Measurements from ENCODE around the gene SUSD3.

SUSD3 gene

DNA sequence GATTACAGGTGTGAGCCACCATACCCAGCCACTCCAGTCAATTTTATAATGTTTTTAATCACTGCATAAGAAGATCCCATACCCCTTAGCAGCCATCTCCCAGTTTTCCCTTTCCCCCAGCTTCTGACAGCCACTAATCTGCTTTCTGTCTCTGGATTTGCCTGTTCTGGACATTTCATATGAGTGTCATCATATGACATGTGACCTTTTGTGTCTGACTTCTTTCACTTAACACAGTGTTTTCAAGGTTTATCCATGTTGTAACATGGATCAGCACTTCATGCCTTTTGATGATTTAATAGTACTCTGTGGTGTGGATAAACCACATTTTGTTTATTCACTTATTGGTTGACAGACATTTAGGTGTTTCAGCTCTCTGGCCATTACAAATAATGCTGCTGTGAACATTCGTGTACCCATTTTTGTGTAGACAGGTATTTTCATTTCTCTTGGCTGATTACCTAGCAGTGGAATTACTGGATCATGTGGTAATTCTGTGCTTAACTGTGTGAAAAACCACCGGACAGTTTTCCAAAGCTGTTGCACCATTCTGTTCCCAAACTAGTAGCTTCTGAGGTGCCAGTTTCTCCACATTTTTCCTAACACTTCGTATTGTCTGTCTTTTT, 8.6 kb downstream of the SUSD3 start:
- TF ChIP-seq GABPA (IDR thresholded peaks at IDR 0.05; ENCODE audit: low read depth) (no peak), POLR2AphosphoS5 (IDR thresholded peaks at IDR 0.05; ENCODE audit: low read depth) (no peak)
- TF ChIP-seq, protein P1, sequence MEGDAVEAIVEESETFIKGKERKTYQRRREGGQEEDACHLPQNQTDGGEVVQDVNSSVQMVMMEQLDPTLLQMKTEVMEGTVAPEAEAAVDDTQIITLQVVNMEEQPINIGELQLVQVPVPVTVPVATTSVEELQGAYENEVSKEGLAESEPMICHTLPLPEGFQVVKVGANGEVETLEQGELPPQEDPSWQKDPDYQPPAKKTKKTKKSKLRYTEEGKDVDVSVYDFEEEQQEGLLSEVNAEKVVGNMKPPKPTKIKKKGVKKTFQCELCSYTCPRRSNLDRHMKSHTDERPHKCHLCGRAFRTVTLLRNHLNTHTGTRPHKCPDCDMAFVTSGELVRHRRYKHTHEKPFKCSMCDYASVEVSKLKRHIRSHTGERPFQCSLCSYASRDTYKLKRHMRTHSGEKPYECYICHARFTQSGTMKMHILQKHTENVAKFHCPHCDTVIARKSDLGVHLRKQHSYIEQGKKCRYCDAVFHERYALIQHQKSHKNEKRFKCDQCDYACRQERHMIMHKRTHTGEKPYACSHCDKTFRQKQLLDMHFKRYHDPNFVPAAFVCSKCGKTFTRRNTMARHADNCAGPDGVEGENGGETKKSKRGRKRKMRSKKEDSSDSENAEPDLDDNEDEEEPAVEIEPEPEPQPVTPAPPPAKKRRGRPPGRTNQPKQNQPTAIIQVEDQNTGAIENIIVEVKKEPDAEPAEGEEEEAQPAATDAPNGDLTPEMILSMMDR (IDR thresholded peaks at IDR 0.05; ENCODE audit: insufficient read depth, low read length) = no peak
- TF ChIP-seq, protein P2, sequence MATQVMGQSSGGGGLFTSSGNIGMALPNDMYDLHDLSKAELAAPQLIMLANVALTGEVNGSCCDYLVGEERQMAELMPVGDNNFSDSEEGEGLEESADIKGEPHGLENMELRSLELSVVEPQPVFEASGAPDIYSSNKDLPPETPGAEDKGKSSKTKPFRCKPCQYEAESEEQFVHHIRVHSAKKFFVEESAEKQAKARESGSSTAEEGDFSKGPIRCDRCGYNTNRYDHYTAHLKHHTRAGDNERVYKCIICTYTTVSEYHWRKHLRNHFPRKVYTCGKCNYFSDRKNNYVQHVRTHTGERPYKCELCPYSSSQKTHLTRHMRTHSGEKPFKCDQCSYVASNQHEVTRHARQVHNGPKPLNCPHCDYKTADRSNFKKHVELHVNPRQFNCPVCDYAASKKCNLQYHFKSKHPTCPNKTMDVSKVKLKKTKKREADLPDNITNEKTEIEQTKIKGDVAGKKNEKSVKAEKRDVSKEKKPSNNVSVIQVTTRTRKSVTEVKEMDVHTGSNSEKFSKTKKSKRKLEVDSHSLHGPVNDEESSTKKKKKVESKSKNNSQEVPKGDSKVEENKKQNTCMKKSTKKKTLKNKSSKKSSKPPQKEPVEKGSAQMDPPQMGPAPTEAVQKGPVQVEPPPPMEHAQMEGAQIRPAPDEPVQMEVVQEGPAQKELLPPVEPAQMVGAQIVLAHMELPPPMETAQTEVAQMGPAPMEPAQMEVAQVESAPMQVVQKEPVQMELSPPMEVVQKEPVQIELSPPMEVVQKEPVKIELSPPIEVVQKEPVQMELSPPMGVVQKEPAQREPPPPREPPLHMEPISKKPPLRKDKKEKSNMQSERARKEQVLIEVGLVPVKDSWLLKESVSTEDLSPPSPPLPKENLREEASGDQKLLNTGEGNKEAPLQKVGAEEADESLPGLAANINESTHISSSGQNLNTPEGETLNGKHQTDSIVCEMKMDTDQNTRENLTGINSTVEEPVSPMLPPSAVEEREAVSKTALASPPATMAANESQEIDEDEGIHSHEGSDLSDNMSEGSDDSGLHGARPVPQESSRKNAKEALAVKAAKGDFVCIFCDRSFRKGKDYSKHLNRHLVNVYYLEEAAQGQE (IDR thresholded peaks at IDR 0.05; ENCODE audit: insufficient replicate concordance, low read depth) = no peak
- DNase-seq (ENCODE audit: low read depth in 1 of 2, low spot score in 1 of 2) = no peak
- no peaks in the 10 kb centered on the region for H3K27me3 ChIP-seq (ENCODE audit: insufficient read depth, poor library complexity, severe bottlenecking)
- H3K27ac ChIP-seq (replicated peaks) = no peak overlapping the region
- no peak overlapping the region for H3K4me3 ChIP-seq (replicated peaks; ENCODE audit: insufficient read depth, low read length)

DNA sequence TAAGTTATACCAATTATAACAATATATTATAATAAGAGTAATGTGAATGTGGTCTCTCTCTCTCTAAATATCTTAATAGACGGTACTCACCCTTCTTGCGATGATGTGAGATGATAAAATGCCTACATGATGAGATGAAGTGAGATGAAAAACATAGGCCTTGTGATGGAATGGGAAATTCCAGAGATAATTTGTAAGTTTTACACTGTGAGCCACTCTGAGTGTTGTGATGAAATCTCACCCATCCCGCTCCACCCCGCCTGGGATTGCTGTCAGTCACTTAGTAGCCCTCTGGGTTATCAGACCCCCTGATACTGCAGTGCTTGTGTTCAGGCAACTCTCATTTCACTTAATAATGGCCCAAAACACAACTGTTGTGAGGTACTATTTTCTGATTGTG, 10.5 kb downstream of the SUSD3 start:
- no peak for DNase-seq (ENCODE audit: low read depth in 1 of 2, low spot score in 1 of 2)
- Histone ChIP-seq H3K27ac (replicated peaks) (no peak overlapping the region), H3K4me3 (replicated peaks; ENCODE audit: insufficient read depth, low read length) (no peak overlapping the region), H3K27me3 (ENCODE audit: insufficient read depth, poor library complexity, severe bottlenecking) (no peaks in the 10 kb centered on the region)
- TF ChIP-seq, protein P2 (IDR thresholded peaks at IDR 0.05; ENCODE audit: insufficient replicate concordance, low read depth) = no peak
- TF ChIP-seq GABPA (IDR thresholded peaks at IDR 0.05; ENCODE audit: low read depth) = no peak
- no peak for TF ChIP-seq SPI1 (IDR thresholded peaks at IDR 0.05; ENCODE audit: borderline replicate concordance, low read depth)
- no peak for TF ChIP-seq POLR2AphosphoS5 (IDR thresholded peaks at IDR 0.05; ENCODE audit: low read depth)
- TF ChIP-seq, protein P1 (IDR thresholded peaks at IDR 0.05; ENCODE audit: insufficient read depth, low read length) = no peak

DNA sequence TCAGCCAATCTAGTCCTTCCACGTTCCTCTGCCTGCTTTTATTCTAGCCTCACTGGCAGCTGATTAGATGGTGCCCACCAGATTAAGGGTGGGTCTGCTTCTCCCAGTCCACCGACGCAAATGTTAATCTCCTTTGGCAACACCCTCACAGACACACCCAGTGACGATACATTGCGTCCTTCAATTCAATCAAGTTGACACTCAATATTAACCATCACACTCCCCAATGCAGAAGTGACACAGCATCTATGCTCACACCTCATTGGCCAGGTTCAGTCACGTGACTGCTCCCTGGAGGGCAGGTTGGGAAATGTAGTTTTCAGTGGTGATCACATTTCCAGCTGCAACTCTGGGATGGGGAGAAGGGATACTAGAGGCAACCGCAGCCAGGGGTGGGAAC, 13.0 kb downstream of the SUSD3 start:
- peak in 1 of 2 experiments; percentile 39 for DNase-seq (ENCODE audit: low read depth in 1 of 2, low spot score in 1 of 2)
- TF ChIP-seq, protein P1 (IDR thresholded peaks at IDR 0.05; ENCODE audit: insufficient read depth, low read length) = no peak
- TF ChIP-seq POLR2AphosphoS5 (IDR thresholded peaks at IDR 0.05; ENCODE audit: low read depth) (no peak), SPI1 (IDR thresholded peaks at IDR 0.05; ENCODE audit: borderline replicate concordance, low read depth) (no peak), GABPA (IDR thresholded peaks at IDR 0.05; ENCODE audit: low read depth) (no peak)
- TF ChIP-seq, protein P2 (IDR thresholded peaks at IDR 0.05; ENCODE audit: insufficient replicate concordance, low read depth) = no peak
- no peak overlapping the region for H3K4me3 ChIP-seq (replicated peaks; ENCODE audit: insufficient read depth, low read length)

More for the DNA sequence above, 13.0 kb downstream of the SUSD3 start:
- no peaks in the 10 kb centered on the region for H3K27me3 ChIP-seq (ENCODE audit: insufficient read depth, poor library complexity, severe bottlenecking)
- no peak overlapping the region for H3K27ac ChIP-seq (replicated peaks)

Data from HL-60 (cell line).